OCI-LY1 (cell line): ENCODE results near the gene P4HA2.

ENCODE experiments used
- H2AFZ ChIP-seq: fragments of 200-600 bp; sonication (generic), shearing (Covaris generic); 2 replicates; pipeline ENCODE4 v1.6.0; 2014; ENCODE audit warnings: antibody characterized with exemption, mild to moderate bottlenecking, low read length
- H3F3A ChIP-seq: fragments of 200-600 bp; sonication (generic), shearing (Covaris generic); 2 replicates; pipeline ENCODE4 v1.6.0; 2014; ENCODE audit warnings: mild to moderate bottlenecking, antibody characterized with exemption, low read length, moderate library complexity; ENCODE audit not compliant: insufficient read depth
- H3K27ac ChIP-seq: fragments of 200-600 bp; sonication (generic); 2 replicates; pipeline ENCODE4 v1.5.1; 2014; ENCODE audit warnings: low read length, mixed run types, mild to moderate bottlenecking, low read depth; ENCODE audit not compliant: poor library complexity, severe bottlenecking
- H3K27me3 ChIP-seq: fragments of 200-600 bp; sonication (generic); 2 replicates; pipeline ENCODE4 v1.6.0; 2014; ENCODE audit warnings: antibody characterized with exemption, mild to moderate bottlenecking, low read length, moderate library complexity; ENCODE audit not compliant: insufficient read depth
- H3K36me3 ChIP-seq: fragments of 200-600 bp; sonication (generic); 2 replicates; pipeline ENCODE4 v1.6.1; 2014; ENCODE audit warnings: mild to moderate bottlenecking, antibody characterized with exemption, low read length, moderate library complexity, mixed read lengths; ENCODE audit not compliant: insufficient read depth
- H3K4me1 ChIP-seq: fragments of 200-600 bp; sonication (generic); 2 replicates; pipeline ENCODE4 v1.5.1; 2014; ENCODE audit warnings: mild to moderate bottlenecking, low read length, moderate library complexity; ENCODE audit not compliant: insufficient read depth, severe bottlenecking
- H3K4me2 ChIP-seq: fragments of 200-600 bp; sonication (generic), shearing (Covaris generic); 2 replicates; pipeline ENCODE4 v1.6.1; 2014; ENCODE audit warnings: low read length
- H3K4me3 ChIP-seq: fragments of 200-600 bp; sonication (generic); 2 replicates; pipeline ENCODE4 v1.5.1; 2014; ENCODE audit warnings: low read length, low read depth, mild to moderate bottlenecking, mixed read lengths; ENCODE audit not compliant: poor library complexity, severe bottlenecking
- H3K79me2 ChIP-seq: fragments of 200-600 bp; shearing (Covaris generic); 2 replicates; pipeline ENCODE4 v1.6.1; 2016; ENCODE audit warnings: mixed run types, low read length, mixed read lengths; ENCODE audit not compliant: insufficient read depth
- H3K9ac ChIP-seq: fragments of 200-600 bp; sonication (generic), shearing (Covaris generic); 2 replicates; pipeline ENCODE4 v1.6.1; 2014; ENCODE audit warnings: mild to moderate bottlenecking, low read length, mixed read lengths
- H3K9me2 ChIP-seq: fragments of 200-600 bp; sonication (generic), shearing (Covaris generic); 2 replicates; pipeline ENCODE4 v1.6.1; 2014; ENCODE audit warnings: low read depth, mild to moderate bottlenecking, low read length, mixed read lengths
- H3K9me3 ChIP-seq: fragments of 200-600 bp; shearing (Covaris generic); 2 replicates; pipeline ENCODE4 v1.6.1; 2014; ENCODE audit warnings: low read length, mixed read lengths
- H4K20me1 ChIP-seq: fragments of 200-600 bp; sonication (generic), shearing (Covaris generic); 2 replicates; pipeline ENCODE4 v1.6.0; 2016; ENCODE audit warnings: mild to moderate bottlenecking, low read length; ENCODE audit not compliant: insufficient read depth
- EZH2 ChIP-seq: fragments of 200-600 bp; sonication (generic), shearing (Covaris generic); IDR thresholded peaks from 2 replicates; pipeline ENCODE4 v1.8.0; 2017; ENCODE audit warnings: borderline replicate concordance, mixed run types, mild to moderate bottlenecking, antibody characterized with exemption, low read length, moderate library complexity, mixed read lengths
- TF ChIP-seq, protein P1 (sequence below): fragments of 200-600 bp; sonication (generic), shearing (Covaris generic); IDR thresholded peaks from 2 replicates; pipeline ENCODE4 v1.5.1; 2017; ENCODE audit warnings: mild to moderate bottlenecking, antibody characterized with exemption, low read length, moderate library complexity, mixed read lengths

P4HA2 gene

GRCh38 chr5:132227235-132227484 is 493 bp downstream of the P4HA2 start:
- H3K9me3 ChIP-seq = no peaks in the 10 kb centered on the region
- H3K27me3 ChIP-seq = no peaks in the 10 kb centered on the region; the same call in 1 of the 2 replicates
- H3K36me3 ChIP-seq = no peaks in the 10 kb centered on the region
- H3K9ac ChIP-seq = peak overlapping the region; percentile 50; the same call in 1 of the 2 replicates
- H3K79me2 ChIP-seq = no peaks in the 10 kb centered on the region
- peak overlapping the region; percentile 68 for H3K4me2 ChIP-seq
- no peak overlapping the region for H2AFZ ChIP-seq
- H3K4me1 ChIP-seq = peaks cover 35% of the 10 kb centered on the region
- peak overlapping the region; percentile 62 for H3K4me3 ChIP-seq
- no peaks in the 10 kb centered on the region for H4K20me1 ChIP-seq
- H3F3A ChIP-seq = no peaks in the 10 kb centered on the region
- no peak overlapping the region for H3K27ac ChIP-seq
- TF ChIP-seq EZH2 = no peak
- TF ChIP-seq, protein P1, sequence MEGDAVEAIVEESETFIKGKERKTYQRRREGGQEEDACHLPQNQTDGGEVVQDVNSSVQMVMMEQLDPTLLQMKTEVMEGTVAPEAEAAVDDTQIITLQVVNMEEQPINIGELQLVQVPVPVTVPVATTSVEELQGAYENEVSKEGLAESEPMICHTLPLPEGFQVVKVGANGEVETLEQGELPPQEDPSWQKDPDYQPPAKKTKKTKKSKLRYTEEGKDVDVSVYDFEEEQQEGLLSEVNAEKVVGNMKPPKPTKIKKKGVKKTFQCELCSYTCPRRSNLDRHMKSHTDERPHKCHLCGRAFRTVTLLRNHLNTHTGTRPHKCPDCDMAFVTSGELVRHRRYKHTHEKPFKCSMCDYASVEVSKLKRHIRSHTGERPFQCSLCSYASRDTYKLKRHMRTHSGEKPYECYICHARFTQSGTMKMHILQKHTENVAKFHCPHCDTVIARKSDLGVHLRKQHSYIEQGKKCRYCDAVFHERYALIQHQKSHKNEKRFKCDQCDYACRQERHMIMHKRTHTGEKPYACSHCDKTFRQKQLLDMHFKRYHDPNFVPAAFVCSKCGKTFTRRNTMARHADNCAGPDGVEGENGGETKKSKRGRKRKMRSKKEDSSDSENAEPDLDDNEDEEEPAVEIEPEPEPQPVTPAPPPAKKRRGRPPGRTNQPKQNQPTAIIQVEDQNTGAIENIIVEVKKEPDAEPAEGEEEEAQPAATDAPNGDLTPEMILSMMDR = no peak
- no peaks in the 10 kb centered on the region for H3K9me2 ChIP-seq

DNA sequence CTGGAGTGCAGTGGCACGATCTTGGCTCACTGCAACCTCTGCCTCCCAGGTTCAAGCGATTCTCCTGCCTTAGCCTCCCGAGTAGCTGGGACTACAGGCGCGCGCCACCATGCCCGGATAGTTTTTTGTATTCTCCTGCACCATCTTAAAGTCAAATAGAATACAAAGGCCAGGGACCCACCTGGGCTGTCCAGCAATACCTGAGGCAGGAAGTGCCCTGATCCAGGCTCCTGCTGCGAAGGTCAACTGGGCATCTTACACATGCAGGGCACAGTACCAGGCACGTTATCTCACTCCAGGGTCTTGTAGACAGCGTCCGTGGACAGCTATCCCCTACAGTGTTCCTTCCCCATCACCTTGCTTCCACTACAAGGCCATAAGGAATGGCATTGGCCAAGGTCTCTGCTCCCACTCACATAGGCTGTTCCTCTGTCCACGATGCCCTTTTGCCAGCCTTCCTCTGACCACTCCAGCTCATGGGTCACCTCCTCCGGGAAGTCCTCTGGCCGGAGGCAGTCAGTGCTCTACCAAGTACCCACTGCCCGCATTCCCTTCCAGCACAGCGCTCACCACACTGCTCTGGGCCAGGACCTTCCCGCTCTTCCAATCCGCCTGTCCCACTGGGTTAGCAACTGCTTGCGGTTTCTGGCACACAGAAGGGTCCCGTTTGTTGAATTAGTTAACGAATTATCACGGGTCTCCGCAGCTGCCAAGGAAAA is 978 bp downstream of the P4HA2 start:
- Histone ChIP-seq H3K27ac (no peak overlapping the region), H3K36me3 (no peaks in the 10 kb centered on the region), H3F3A (no peaks in the 10 kb centered on the region), H3K79me2 (no peaks in the 10 kb centered on the region), H3K27me3 (no peaks in the 10 kb centered on the region), H3K4me1 (peaks cover 39% of the 10 kb centered on the region), H4K20me1 (no peaks in the 10 kb centered on the region), H2AFZ (no peak overlapping the region), H3K9ac (peak overlapping the region; percentile 50; the same call in 1 of the 2 replicates), H3K9me3 (no peaks in the 10 kb centered on the region), H3K9me2 (no peaks in the 10 kb centered on the region), H3K4me3 (peak overlapping the region; percentile 62), H3K4me2 (peak overlapping the region; percentile 68)
- TF ChIP-seq, protein P1 = no peak
- no peak for TF ChIP-seq EZH2

DNA sequence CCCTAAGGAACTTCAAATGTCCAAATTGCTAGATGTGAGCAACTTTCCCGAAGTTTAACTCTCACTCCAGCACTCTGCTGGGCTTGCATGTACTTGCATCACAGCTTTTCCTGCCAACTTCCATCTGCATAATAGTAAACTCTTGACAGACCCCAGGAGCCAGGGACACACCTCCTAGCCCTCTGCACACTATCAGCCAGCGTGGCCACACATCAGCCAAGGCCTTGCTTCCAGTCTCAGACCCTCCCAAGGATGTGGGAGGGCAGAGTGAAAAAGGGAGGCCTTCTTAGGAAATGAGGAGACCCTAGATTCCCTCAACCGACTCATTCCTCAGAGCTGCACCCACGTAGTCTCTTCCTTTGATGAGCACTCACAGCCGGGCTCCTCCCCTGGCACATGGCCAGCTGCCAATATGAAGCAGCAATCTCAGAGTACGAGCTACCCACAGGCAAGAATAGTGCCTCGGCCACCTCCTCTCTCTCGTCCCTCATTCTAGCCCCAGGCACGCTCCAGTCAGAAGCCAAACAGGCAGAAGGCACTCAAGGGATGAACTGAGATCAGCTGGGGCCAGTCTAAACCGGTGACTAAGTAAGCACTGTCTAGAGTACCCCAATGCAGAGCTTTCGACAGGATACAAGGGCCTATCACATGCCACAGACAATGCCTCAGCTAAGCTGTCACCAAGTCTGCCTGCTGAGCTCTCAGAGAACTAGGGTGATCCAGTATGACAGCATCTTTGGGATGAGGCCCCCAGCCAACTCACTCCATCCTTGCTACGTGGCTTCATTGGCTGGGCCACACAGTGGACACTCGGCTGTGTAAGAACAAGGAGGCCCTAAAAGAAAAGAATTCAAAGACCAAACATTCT is 2.3 kb downstream of the P4HA2 start:
- Histone ChIP-seq H3K4me3 (peak overlapping the region; percentile 16), H3K36me3 (no peaks in the 10 kb centered on the region), H3K9me3 (no peaks in the 10 kb centered on the region), H2AFZ (no peak overlapping the region), H4K20me1 (no peaks in the 10 kb centered on the region), H3K9ac (no peak overlapping the region; the same call in 1 of the 2 replicates), H3K79me2 (no peaks in the 10 kb centered on the region), H3K4me1 (peaks cover 39% of the 10 kb centered on the region), H3K27ac (peak overlapping the region; percentile 25), H3K9me2 (no peaks in the 10 kb centered on the region), H3F3A (no peaks in the 10 kb centered on the region), H3K4me2 (peak overlapping the region; percentile 38; the same call in 1 of the 2 replicates), H3K27me3 (no peaks in the 10 kb centered on the region)
- TF ChIP-seq, protein P1 = no peak
- no peak for TF ChIP-seq EZH2
